ENCODE measurements around the gene CEACAM3. TPM values are rescaled to one million over a fixed set of nuclear protein-coding genes. Genes with fewer than 3 reads are reported as not detected.

CEACAM3 gene
- total and polyA plus RNA-seq, 2 donors (not counting 1 experiment from before 2014, with no cell fraction given): not detected

DNA sequence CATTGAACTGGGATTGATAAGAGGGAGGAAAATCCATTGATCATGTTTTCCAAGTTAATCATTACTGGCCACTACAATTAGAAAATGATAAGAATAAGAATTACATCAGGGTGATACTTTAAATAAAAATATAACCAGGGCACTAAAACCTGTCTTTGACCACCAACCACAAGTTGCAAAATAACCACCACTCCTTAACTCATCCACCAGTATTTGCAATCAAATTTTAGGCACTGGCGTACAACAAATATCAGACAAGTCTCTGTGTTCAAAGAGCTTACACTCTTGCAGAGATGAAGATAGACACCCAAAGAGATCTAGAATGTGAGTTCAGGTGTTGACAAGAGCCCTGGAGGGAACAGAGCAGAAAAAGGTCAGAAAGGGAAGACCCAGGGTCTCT lies 514 bp downstream of the CEACAM3 start:
- Histone ChIP-seq H3K9ac (ENCODE audit: insufficient read depth, low read length) (no peak overlapping the region), H3K27ac (ENCODE audit: insufficient read depth, low read length) (no peak overlapping the region), H3K27me3 (ENCODE audit: control insufficient read depth, insufficient read depth, low read length) (no peaks in the 10 kb centered on the region), H3K79me2 (ENCODE audit: control insufficient read depth, insufficient read depth, low read length) (no peaks in the 10 kb centered on the region), H3K36me3 (ENCODE audit: control insufficient read depth, insufficient read depth, low read length) (no peaks in the 10 kb centered on the region), H4K20me1 (ENCODE audit: control insufficient read depth, extremely low read depth, insufficient read depth, low read length) (no peaks in the 10 kb centered on the region), H3K9me3 (ENCODE audit: control insufficient read depth, insufficient read depth, low read depth, low read length) (no peaks in the 10 kb centered on the region), H3K4me3 (replicated peaks in 1 of 4; ENCODE audit: control extremely low read depth in 1 of 4, insufficient read depth in 1 of 4, low read depth in 3 of 4, low read length in 4 of 4) (no peak overlapping the region), H3K4me2 (ENCODE audit: extremely low read depth, insufficient read depth, low read length) (no peak overlapping the region), H3K4me1 (ENCODE audit: control insufficient read depth, extremely low read depth, insufficient read depth, low read length) (no peaks in the 10 kb centered on the region), H2AFZ (ENCODE audit: low read length) (no peak overlapping the region)
- no peak for DNase-seq (ENCODE audit: low read depth in 2 of 2)
- TF ChIP-seq, protein P1, sequence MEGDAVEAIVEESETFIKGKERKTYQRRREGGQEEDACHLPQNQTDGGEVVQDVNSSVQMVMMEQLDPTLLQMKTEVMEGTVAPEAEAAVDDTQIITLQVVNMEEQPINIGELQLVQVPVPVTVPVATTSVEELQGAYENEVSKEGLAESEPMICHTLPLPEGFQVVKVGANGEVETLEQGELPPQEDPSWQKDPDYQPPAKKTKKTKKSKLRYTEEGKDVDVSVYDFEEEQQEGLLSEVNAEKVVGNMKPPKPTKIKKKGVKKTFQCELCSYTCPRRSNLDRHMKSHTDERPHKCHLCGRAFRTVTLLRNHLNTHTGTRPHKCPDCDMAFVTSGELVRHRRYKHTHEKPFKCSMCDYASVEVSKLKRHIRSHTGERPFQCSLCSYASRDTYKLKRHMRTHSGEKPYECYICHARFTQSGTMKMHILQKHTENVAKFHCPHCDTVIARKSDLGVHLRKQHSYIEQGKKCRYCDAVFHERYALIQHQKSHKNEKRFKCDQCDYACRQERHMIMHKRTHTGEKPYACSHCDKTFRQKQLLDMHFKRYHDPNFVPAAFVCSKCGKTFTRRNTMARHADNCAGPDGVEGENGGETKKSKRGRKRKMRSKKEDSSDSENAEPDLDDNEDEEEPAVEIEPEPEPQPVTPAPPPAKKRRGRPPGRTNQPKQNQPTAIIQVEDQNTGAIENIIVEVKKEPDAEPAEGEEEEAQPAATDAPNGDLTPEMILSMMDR (conservative IDR thresholded peaks at IDR 0.05 in 1 of 2, IDR thresholded peaks at IDR 0.05 in 1 of 2; ENCODE audit: low read depth in 1 of 2, low read length in 2 of 2): no peak
- no peak for TF ChIP-seq EZH2 (IDR thresholded peaks at IDR 0.05; ENCODE audit: low read length, missing control alignments)

DNA sequence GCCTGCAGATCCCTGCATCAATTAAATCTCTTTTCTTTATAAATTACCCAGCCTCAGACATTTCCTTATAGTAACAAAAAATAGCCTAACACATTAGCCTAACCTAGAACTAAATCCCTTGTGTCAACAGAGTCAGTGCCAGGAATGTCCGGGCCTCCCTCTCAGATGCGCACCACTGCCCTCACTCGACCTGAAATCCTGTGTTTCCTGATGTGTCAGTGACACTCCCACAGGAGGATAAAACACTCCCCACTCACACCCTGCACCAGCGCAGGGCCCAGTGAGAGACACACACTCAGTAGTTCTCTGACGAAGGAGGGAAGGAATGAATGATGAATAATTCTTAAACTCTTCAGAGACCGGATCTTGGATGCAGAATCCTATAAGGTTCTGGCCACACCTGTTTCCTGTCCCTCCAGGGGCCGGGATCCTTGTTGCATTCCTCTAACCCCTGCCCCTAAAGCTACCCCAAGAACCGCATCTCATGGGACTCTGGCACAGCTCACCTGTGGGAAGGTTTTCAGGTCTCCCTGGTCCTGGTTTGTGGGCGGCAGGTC lies 3.1 kb downstream of the CEACAM3 start:
- Histone ChIP-seq H4K20me1 (ENCODE audit: control insufficient read depth, extremely low read depth, insufficient read depth, low read length) (no peaks in the 10 kb centered on the region), H3K4me2 (ENCODE audit: extremely low read depth, insufficient read depth, low read length) (no peak overlapping the region), H3K9me3 (ENCODE audit: control insufficient read depth, insufficient read depth, low read depth, low read length) (no peaks in the 10 kb centered on the region), H3K36me3 (ENCODE audit: control insufficient read depth, insufficient read depth, low read length) (no peaks in the 10 kb centered on the region), H3K79me2 (ENCODE audit: control insufficient read depth, insufficient read depth, low read length) (no peaks in the 10 kb centered on the region), H3K27ac (ENCODE audit: insufficient read depth, low read length) (no peak overlapping the region), H3K4me1 (ENCODE audit: control insufficient read depth, extremely low read depth, insufficient read depth, low read length) (no peaks in the 10 kb centered on the region), H2AFZ (ENCODE audit: low read length) (no peak overlapping the region), H3K27me3 (ENCODE audit: control insufficient read depth, insufficient read depth, low read length) (no peaks in the 10 kb centered on the region), H3K4me3 (replicated peaks in 1 of 4; ENCODE audit: control extremely low read depth in 1 of 4, insufficient read depth in 1 of 4, low read depth in 3 of 4, low read length in 4 of 4) (no peak overlapping the region), H3K9ac (ENCODE audit: insufficient read depth, low read length) (no peak overlapping the region)
- TF ChIP-seq, protein P1 (conservative IDR thresholded peaks at IDR 0.05 in 1 of 2, IDR thresholded peaks at IDR 0.05 in 1 of 2; ENCODE audit: low read depth in 1 of 2, low read length in 2 of 2): no peak
- no peak for DNase-seq (ENCODE audit: low read depth in 2 of 2)

DNA sequence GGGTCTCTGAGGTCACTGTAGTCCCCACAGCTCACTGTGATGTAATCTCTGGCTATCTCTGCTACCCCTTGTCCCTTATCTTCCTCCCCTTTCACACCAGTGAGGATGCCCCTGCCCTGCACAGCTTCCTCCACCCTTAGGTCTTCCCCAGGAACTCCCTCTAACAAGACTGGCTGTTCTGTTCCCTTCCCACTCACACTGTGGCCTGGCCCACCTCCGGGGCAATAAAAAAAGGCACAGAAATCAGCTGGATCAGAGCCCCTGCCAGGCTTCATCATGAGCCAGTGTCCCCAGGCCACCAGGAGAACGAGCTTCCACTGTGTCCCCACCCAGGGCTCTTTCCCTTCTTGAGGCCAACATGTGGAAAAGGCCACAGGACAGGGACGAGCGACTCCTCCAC lies 4.6 kb downstream of the CEACAM3 start:
- H3K27ac ChIP-seq (ENCODE audit: insufficient read depth, low read length): no peak overlapping the region
- H3K36me3 ChIP-seq (ENCODE audit: control insufficient read depth, insufficient read depth, low read length): no peaks in the 10 kb centered on the region
- no peak overlapping the region for H3K4me2 ChIP-seq (ENCODE audit: extremely low read depth, insufficient read depth, low read length)
- no peak overlapping the region for H3K4me3 ChIP-seq (replicated peaks in 1 of 4; ENCODE audit: control extremely low read depth in 1 of 4, insufficient read depth in 1 of 4, low read depth in 3 of 4, low read length in 4 of 4)
- no peak overlapping the region for H2AFZ ChIP-seq (ENCODE audit: low read length)
- no peak overlapping the region for H3K9ac ChIP-seq (ENCODE audit: insufficient read depth, low read length)
- no peaks in the 10 kb centered on the region for H4K20me1 ChIP-seq (ENCODE audit: control insufficient read depth, extremely low read depth, insufficient read depth, low read length)
- H3K79me2 ChIP-seq (ENCODE audit: control insufficient read depth, insufficient read depth, low read length): no peaks in the 10 kb centered on the region
- TF ChIP-seq, protein P1 (conservative IDR thresholded peaks at IDR 0.05 in 1 of 2, IDR thresholded peaks at IDR 0.05 in 1 of 2; ENCODE audit: low read depth in 1 of 2, low read length in 2 of 2): no peak
- no peak for TF ChIP-seq EZH2 (IDR thresholded peaks at IDR 0.05; ENCODE audit: low read length, missing control alignments)
- no peak for DNase-seq (ENCODE audit: low read depth in 2 of 2)
- H3K4me1 ChIP-seq (ENCODE audit: control insufficient read depth, extremely low read depth, insufficient read depth, low read length): no peaks in the 10 kb centered on the region
- no peaks in the 10 kb centered on the region for H3K9me3 ChIP-seq (ENCODE audit: control insufficient read depth, insufficient read depth, low read depth, low read length)
- H3K27me3 ChIP-seq (ENCODE audit: control insufficient read depth, insufficient read depth, low read length): no peaks in the 10 kb centered on the region
